Duodenal mucosa (tissue), 2 donors: Measurements from ENCODE around the gene ANKRD50.
A peak's percentile ranks its signal among the peaks of the same experiment; 100 is the strongest.

Source experiments
- H3K27ac ChIP-seq: one replicate; pipeline ENCODE4 v1.7.0; 2013; ENCODE audit warnings: low read depth, low read length
- H3K27me3 ChIP-seq, 2 donors: one replicate each; pipeline ENCODE4 v1.7.0; 2013; ENCODE audit warnings: low read length in 2 of 2, control low read depth in 1 of 2; ENCODE audit not compliant: insufficient read depth in 2 of 2, control insufficient read depth in 1 of 2
- H3K36me3 ChIP-seq, 2 donors: one replicate each; pipeline ENCODE4 v1.7.0; 2013; ENCODE audit warnings: low read length in 2 of 2, control low read depth in 1 of 2; ENCODE audit not compliant: insufficient read depth in 2 of 2, control insufficient read depth in 1 of 2
- H3K4me1 ChIP-seq, 2 donors: one replicate each; pipeline ENCODE4 v1.7.0; 2013; ENCODE audit warnings: low read length in 2 of 2, control low read depth in 1 of 2; ENCODE audit not compliant: insufficient read depth in 2 of 2, control insufficient read depth in 1 of 2
- H3K4me3 ChIP-seq, 2 donors: one replicate each; pipeline ENCODE4 v1.7.0; 2013; ENCODE audit warnings: low read length in 2 of 2, low read depth in 1 of 2
- H3K9ac ChIP-seq, 2 donors: one replicate each; pipeline ENCODE4 v1.7.0; 2013; ENCODE audit warnings: low read length in 2 of 2, low read depth in 1 of 2
- H3K9me3 ChIP-seq, 2 donors: one replicate each; pipeline ENCODE4 v1.7.0; 2013; ENCODE audit warnings: low read length in 2 of 2, control low read depth in 1 of 2; ENCODE audit not compliant: control insufficient read depth in 1 of 2

The ANKRD50 gene

DNA sequence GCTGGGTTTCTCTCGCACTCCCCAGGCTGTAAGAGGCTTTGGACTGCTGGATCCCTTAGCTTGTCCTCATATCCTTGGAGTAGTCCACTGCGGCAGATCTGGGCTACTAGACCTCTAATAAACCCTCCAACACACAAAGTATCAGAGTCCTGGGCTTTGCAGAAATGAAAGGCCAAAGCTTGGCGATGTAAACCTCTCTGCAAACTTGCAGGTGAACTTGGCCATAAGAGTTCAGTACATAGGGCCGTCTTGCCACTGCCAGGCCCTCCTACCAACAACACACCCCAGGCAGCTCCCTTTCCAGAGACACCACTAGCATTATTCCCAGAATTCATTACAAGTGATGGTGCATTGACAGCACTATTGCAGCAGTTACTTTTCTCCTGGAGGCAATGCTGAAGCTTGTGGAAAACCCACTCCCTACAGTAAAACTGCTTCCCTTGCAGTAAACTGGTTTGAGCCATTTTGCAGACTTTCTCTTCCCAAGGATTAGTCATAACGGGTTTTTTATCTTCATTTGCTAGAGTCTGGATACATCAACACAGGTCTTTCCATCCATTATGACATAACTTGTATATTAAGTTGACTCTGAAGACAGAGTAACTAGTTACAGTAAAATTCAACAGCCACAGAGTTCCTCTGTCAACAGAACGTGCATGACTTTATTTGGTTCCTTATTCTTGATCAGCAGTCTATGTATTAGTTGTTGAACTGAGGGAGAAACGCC lies 2.4 kb downstream of the ANKRD50 start:
- Histone ChIP-seq H3K27me3 (no peaks in the 10 kb centered on the region), H3K4me1 (peaks cover 9 to 20% of the 10 kb centered on the region in 2 donors), H3K36me3 (no peaks in the 10 kb centered on the region), H3K9me3 (no peaks in the 10 kb centered on the region), H3K9ac (no peak overlapping the region), H3K4me3 (peak overlapping the region; percentile 82), H3K27ac (no peak overlapping the region)

- H3K4me1 ChIP-seq: peaks cover 9 to 20% of the 10 kb centered on the region in 2 donors
- H3K27me3 ChIP-seq: no peaks in the 10 kb centered on the region
- no peaks in the 10 kb centered on the region for H3K9me3 ChIP-seq
- H3K27ac ChIP-seq: no peak overlapping the region
- no peak overlapping the region for H3K9ac ChIP-seq
- no peaks in the 10 kb centered on the region for H3K36me3 ChIP-seq
- H3K4me3 ChIP-seq: peak overlapping the region in 1 of 2 donors; percentile 16
Measured at GRCh38 chr4:124708517-124709300, 3.8 kb downstream of the ANKRD50 start.

DNA sequence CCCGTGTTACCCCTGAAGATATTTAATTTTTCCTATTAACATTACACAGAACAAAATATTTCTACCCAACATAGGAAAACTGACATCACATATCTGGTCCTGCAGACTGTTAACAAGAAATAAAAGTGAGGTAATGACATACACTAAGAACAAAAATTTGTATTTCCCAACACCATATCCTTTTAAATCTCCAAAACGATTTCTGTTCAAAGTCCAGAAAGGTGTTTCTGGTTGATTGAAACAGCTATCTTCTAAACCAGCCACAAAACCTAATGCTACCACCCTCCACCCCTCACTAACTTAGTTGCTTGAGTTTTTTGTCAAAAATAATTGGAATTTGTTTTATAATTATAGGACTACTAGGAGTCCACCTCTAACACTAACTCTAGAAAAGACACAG lies 7.1 kb downstream of the ANKRD50 start:
- Histone ChIP-seq H3K27ac (no peak overlapping the region), H3K36me3 (no peaks in the 10 kb centered on the region), H3K4me3 (no peak overlapping the region), H3K27me3 (no peaks in the 10 kb centered on the region), H3K9me3 (no peaks in the 10 kb centered on the region), H3K4me1 (peaks cover 0 to 15% of the 10 kb centered on the region in 2 donors), H3K9ac (no peak overlapping the region)

GRCh38 chr4:124703154-124703553 lies 9.4 kb downstream of the ANKRD50 start:
- Histone ChIP-seq H3K36me3 (no peaks in the 10 kb centered on the region), H3K27me3 (no peaks in the 10 kb centered on the region), H3K4me3 (no peak overlapping the region), H3K9ac (no peak overlapping the region), H3K27ac (no peak overlapping the region), H3K4me1 (peaks cover 0 to 6% of the 10 kb centered on the region in 2 donors), H3K9me3 (no peaks in the 10 kb centered on the region)

DNA sequence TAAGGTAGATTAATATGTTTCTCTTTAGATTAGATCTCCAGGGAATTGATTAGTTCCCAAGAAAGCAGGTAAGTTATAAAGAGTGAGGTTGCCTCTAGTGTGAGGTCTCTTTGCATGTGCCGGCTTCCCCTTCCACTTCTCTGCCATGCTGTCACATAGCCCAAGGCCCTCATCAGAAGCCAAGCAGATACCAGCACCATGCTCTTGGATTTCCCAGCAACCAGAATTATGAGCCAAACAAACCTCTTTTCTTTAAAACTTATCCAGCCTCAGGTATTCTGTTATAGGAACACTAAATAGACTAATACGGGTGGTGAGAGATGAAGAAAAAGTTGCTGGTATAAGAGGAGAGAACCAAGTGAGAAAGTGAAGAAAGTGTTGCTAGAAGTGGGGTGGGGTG lies 15.1 kb downstream of the ANKRD50 start:
- H3K4me1 ChIP-seq: peaks cover 0 to 2% of the 10 kb centered on the region in 2 donors
- no peak overlapping the region for H3K4me3 ChIP-seq
- no peak overlapping the region for H3K27ac ChIP-seq
- H3K9ac ChIP-seq: no peak overlapping the region
- H3K27me3 ChIP-seq: no peaks in the 10 kb centered on the region
- H3K36me3 ChIP-seq: no peaks in the 10 kb centered on the region
- no peaks in the 10 kb centered on the region for H3K9me3 ChIP-seq

DNA sequence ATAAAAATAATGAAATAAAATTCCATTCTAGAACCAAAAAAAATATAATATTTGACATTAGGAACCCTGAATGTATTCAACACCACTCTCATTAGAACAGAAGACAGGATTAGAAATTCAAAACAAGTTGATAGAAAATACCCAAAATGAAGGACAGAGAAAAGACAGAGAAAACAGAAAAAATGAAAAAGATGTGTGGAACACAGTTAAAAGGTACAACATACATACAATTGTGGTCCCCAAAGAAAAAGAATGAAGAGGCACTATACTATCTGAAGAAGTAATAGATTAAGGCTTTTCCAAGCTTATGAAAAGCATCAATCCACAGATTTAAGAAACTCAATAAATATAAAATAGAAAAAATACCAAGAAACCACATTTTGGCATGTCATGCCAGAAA lies 16.4 kb downstream of the ANKRD50 start:
- Histone ChIP-seq H3K9ac (no peak overlapping the region), H3K36me3 (no peaks in the 10 kb centered on the region), H3K4me3 (no peak overlapping the region), H3K27me3 (no peaks in the 10 kb centered on the region), H3K4me1 (no peaks in the 10 kb centered on the region), H3K9me3 (no peaks in the 10 kb centered on the region), H3K27ac (no peak overlapping the region)

GRCh38 chr4:124694946-124695598 lies 17.5 kb downstream of the ANKRD50 start:
- Histone ChIP-seq H3K27ac (no peak overlapping the region), H3K9ac (no peak overlapping the region), H3K27me3 (no peaks in the 10 kb centered on the region), H3K9me3 (no peaks in the 10 kb centered on the region), H3K36me3 (no peaks in the 10 kb centered on the region), H3K4me3 (no peak overlapping the region), H3K4me1 (no peaks in the 10 kb centered on the region)

- Histone ChIP-seq H3K4me3 (no peak overlapping the region), H3K27ac (no peak overlapping the region), H3K36me3 (no peaks in the 10 kb centered on the region), H3K27me3 (no peaks in the 10 kb centered on the region), H3K9ac (no peak overlapping the region), H3K9me3 (no peaks in the 10 kb centered on the region), H3K4me1 (no peaks in the 10 kb centered on the region)
Measured at GRCh38 chr4:124694306-124694705, 18.2 kb downstream of the ANKRD50 start.

DNA sequence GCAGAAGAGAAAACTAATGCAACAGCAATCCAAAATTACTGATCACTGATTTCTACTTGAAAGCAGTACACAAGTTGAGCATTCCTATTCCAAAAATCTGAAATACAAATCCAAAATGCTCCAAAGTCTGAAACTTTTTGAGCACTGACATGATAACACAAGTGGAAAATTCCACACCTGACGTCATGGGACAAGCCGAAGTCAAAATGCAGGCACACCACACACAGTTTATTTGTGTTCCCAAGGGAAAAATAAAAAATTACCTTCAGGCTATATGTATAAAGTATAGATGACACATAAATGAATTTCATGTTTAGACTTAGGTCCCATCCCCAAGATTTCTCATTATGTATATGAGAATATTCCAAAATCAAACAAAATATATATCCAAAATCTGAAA lies 20.7 kb downstream of the ANKRD50 start:
- H3K4me1 ChIP-seq: no peaks in the 10 kb centered on the region
- H3K9ac ChIP-seq: no peak overlapping the region
- no peaks in the 10 kb centered on the region for H3K36me3 ChIP-seq
- no peak overlapping the region for H3K4me3 ChIP-seq
- no peaks in the 10 kb centered on the region for H3K27me3 ChIP-seq
- H3K9me3 ChIP-seq: no peaks in the 10 kb centered on the region
- H3K27ac ChIP-seq: no peak overlapping the region

- Histone ChIP-seq H3K4me1 (no peaks in the 10 kb centered on the region), H3K9ac (no peak overlapping the region), H3K4me3 (no peak overlapping the region), H3K27ac (no peak overlapping the region), H3K9me3 (no peaks in the 10 kb centered on the region), H3K36me3 (no peaks in the 10 kb centered on the region), H3K27me3 (no peaks in the 10 kb centered on the region)
Measured at GRCh38 chr4:124686279-124686678, 26.3 kb downstream of the ANKRD50 start.
